Measurements from ENCODE around the gene PATL1. TPM values are rescaled to one million over a fixed set of nuclear protein-coding genes. Genes with fewer than 3 reads are reported as not detected.

PATL1 gene
- total and polyA plus RNA-seq, 2 of the 8 experiments (the other 6 are each of a cell fraction or from before 2014, with no cell fraction given) = 30.4 to 33.4 TPM

DNA sequence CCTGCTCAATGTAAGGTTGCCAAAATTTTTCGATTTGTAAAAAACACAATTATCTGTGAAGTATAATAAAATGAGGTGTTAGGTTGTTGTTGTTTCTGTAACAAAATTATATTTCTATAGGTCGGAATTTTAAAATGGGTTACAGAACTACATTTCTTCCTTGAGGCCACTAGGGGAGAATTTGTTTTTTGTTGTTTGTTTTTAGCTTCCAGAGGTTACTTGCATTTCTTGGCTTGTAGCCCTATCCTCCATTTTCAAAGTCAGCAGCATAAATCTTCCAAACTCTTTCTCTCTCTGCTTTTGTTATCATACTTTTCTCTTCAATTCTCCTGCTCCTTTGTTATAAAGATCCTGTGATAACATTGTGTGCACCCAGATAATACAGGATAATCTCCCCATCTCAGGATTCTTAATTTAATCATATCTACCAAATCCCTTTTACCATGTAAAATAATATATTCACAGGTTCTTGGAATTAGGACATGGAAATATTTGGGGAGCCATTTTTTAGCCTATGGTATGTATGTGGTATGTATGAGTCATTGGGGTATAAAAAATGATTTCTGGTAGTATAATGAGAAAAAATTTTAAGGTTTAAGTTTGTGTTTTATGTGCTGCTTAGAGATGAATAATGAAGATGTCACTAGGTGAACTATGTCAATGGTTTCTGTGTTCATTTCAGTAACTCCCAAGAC lies 9.4 kb upstream of the PATL1 start (continued):
- TF ChIP-seq GABPA (IDR thresholded peaks at IDR 0.05; ENCODE audit: borderline replicate concordance, insufficient read depth, low read length) (no peak), CHD2 (IDR thresholded peaks at IDR 0.05; ENCODE audit: low read length) (no peak), RFX5 (IDR thresholded peaks at IDR 0.05; ENCODE audit: borderline replicate concordance, low read depth, low read length) (no peak), EZH2 (IDR thresholded peaks at IDR 0.05; ENCODE audit: low read depth, low read length, severe bottlenecking) (no peak), RAD21 (IDR thresholded peaks at IDR 0.05 in 1 of 2, conservative IDR thresholded peaks at IDR 0.05 in 1 of 2; ENCODE audit: low read depth in 2 of 2, low read length in 2 of 2) (no peak)

Data from H1 (cell line).